ENCODE measurements around the gene SIGLECL1. TPM values are rescaled to one million over a fixed set of nuclear protein-coding genes. Genes with fewer than 3 reads are reported as not detected.
"Not testable (repeated sequence)": the region's sequence is repeated elsewhere in the genome, so short reads cannot be mapped to it uniquely, and the experiment has no call there.

SIGLECL1 gene
- not detected in 2 replicates for total RNA-seq

DNA sequence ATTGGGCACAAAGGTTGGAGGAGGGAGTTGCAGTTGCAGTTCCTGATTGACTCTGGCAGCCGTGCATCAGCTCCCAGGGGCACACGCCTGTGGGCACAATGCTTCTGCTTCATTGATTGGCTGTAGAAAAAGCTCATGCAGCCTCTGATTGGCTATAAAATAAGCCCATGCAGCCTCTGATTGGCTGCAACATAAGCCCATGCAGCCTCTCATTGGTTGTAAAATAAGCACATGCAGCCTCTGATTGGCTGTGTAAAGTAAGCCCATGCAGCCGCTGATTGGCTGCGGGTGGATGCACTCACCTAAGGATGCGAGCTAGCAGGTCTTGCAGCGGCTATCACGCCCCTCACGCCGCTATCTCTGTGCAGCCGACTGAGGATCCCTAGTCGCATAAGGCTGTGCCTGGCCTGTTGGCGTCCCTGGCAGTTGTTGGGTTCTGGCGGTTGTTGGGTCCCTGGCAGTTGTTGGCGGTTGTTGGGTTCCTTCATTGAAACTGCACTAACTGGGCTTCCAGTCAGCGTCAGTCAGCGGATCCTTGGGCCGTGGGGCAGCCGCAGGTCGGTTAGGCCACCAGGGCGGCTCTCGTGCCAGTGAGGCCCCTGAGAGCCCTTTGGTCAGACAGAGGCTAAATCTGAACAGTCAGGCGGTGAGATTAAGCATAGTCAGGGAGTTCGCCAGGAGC is at the start of gene SIGLECL1:
Gene SIGLECL1, plus strand, starts transcription at position 295 of the 682 bp plus-strand sequence. CDS start 12,993 bp downstream, outside the sequence.
- intact Hi-C loops (cut with micrococcal nuclease): no loop called here

- intact Hi-C loops (cut with micrococcal nuclease): no loop called here
Measured at GRCh38 chr19:51201712-51202111, 49.2 kb upstream of the SIGLECL1 start.

GRCh38 chr19:51203916-51204315 is 47.0 kb upstream of the SIGLECL1 start:
- intact Hi-C loops (cut with micrococcal nuclease): no loop called here

GRCh38 chr19:51204321-51204720 is 46.6 kb upstream of the SIGLECL1 start:
- intact Hi-C loops (cut with micrococcal nuclease): no loop called here

DNA sequence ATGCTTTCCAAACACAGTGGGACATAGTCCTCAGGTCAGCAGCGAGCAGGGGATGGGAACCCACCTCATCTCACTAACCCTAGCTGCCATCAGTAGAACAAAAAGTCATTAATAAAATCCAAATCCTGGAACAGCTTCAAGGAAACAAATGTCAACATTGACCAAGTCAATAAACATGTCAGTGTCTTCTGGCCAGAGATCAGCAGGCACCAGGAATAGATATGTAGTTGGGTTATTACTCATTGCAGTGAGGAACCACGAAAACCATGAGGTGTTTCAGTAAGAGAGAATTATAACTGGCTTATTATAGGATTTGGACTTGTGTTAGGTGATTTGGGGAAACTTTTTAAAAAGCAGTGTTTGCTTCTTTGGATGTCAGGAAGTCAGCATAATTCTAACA is 43.1 kb upstream of the SIGLECL1 start:
- intact Hi-C loops (cut with micrococcal nuclease): no loop called here

DNA sequence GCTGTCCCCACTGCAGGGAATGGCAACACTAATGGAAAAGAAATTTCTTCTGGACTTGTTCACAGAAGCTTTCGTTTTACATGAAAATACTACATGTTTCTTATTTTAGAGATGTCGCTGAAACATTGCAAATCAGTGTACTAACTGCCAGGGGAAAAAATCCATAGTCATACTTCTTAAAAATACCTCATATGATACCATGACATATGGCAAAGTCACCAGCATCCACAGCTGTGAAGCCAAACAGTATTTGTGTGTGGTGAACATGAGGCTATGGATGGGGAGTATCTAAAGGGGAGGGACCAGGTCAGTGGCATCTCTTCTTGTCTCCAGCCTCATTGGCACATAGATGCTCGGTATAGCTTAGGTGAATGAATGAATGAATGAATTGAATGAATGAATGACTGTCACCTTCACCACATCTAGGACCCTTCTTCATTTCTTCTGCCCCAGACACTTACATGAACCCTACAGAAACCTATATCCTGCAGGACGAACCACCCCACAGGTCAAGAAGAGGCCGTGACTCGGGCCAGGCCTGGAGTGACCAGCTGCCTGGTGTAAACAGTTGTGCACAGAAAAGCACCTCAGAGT is 40.6 kb upstream of the SIGLECL1 start:
- intact Hi-C loops (cut with micrococcal nuclease): no loop called here

DNA sequence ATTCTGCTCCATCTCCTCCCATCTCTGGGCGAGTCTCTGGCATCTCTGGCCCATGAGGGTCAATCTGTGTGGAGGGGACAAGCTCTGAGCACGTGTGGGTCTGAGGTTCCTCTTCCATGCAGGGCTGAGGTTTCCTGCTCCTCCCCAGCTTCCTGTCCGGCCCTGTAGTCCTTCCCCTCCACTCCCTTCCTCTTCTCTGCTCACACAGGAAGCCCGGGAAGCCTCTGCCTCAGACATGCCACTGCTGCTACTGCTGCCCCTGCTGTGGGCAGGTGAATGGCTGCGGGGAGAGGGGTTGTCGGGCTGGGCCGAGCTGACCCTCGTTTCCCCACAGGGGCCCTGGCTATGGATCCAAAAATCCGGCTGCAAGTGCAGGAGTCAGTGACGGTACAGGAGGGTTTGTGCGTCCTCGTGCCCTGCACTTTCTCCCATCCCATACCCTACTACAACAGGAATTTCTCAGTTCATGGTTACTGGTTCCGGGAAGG is 40.0 kb upstream of the SIGLECL1 start:
- intact Hi-C loops (cut with micrococcal nuclease): not testable (repeated sequence)

DNA sequence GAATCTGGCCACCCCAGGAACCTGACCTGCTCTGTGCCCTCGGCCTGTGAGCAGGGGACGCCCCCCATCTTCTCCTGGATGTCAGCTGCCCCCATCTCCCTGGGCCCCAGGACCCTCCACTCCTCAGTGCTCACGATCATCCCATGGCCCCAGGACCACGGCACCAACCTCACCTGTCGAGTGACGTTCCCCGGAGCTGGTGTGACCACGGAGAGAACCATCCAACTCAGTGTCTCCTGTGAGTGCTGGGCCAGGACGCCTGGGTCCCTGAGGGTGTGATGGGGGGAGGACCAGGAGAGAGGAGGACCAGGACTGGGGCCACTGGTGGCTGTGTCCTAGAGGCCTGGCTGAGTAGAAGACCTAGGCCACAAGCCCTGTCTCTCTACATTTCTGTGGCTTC is 39.0 kb upstream of the SIGLECL1 start:
- intact Hi-C loops (cut with micrococcal nuclease): no loop called here

DNA sequence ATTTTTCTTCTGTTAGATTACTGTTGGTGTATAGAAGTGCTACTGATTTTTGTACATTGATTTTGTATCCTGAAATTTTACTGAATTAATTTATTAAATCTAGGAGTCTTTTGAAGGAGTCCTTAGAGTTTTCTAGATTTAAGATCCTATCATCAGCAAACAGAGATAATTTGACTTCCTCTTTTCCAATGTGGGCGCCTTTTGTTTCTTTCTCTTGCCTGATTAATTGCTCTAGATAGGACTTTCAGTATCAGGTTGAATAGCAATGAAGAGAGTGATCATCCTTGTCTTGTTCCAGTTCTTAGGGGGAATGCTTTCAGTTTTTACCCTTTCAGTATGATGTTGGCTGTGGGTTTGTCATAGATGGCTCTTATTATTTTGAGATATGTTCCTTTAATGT is 31.6 kb upstream of the SIGLECL1 start:
- intact Hi-C loops (cut with micrococcal nuclease): no loop called here

DNA sequence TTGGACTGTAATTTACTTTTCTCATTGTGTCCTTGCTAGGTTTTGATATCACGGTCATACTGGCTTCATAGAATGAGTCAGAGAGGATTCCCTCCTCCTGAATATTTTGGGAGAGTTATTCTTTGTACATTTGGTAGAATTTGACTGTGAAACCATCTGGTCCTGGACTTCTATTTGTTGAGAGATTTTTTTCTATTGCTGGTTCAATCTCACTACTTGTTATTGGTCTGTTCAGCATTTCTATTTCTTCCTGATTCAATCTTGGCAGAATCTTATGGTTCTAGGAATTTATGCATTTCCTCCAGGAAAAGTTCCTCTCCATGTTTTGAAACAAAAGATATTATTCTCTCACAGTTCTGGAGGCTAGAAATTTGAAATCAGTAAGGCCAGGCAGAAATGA is 30.9 kb upstream of the SIGLECL1 start:
- intact Hi-C loops (cut with micrococcal nuclease): loop anchor here (5.0 kb wide), 1 partner anchor 37 kb away; no protein-coding TSS in a partner anchor

DNA sequence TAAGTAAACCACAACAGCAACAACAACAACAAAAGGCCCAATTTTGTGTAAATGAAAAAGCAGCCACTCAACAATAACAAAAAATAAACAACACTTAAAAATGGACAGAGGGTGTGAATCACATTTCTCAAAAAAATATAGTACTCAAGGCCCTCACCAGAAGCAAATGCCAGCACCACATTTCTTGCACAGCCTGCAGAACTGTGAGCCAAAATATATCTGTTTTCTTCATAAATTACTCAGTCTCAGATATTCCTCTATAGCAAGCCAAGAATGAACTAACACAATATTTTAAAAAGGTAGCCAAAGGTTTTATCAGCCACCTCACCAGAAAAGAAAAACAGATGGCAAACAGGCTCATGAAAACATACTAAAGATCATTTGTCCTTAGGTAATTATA is 29.9 kb upstream of the SIGLECL1 start:
- intact Hi-C loops (cut with micrococcal nuclease): loop anchor here (5.0 kb wide), 1 partner anchor 36 kb away; no protein-coding TSS in a partner anchor

- intact Hi-C loops (cut with micrococcal nuclease): loop anchor here (5.0 kb wide), 1 partner anchor 33 kb away; no protein-coding TSS in a partner anchor
Measured at GRCh38 chr19:51224163-51224641, 26.7 kb upstream of the SIGLECL1 start.

DNA sequence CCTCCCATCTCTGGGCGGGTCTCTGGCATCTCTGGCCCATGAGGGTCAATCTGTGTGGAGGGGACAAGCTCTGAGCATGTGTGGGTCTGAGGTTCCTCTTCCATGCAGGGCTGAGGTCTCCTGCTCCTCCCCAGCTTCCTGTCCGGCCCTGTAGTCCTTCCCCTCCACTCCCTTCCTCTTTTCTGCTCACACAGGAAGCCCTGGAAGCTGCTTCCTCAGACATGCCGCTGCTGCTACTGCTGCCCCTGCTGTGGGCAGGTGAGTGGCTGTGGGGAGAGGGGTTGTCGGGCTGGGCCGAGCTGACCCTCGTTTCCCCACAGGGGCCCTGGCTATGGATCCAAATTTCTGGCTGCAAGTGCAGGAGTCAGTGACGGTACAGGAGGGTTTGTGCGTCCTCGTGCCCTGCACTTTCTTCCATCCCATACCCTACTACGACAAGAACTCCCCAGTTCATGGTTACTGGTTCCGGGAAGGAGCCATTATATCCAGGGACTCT is 25.9 kb upstream of the SIGLECL1 start, which contains the start of gene CD33:
Gene CD33, plus strand, starts transcription at position 183 of the 496 bp plus-strand sequence. Its CDS starts 39 bp downstream, at position 222.
- intact Hi-C loops (cut with micrococcal nuclease): loop anchor here (5.0 kb wide), 1 partner anchor 32 kb away; no protein-coding TSS in a partner anchor

DNA sequence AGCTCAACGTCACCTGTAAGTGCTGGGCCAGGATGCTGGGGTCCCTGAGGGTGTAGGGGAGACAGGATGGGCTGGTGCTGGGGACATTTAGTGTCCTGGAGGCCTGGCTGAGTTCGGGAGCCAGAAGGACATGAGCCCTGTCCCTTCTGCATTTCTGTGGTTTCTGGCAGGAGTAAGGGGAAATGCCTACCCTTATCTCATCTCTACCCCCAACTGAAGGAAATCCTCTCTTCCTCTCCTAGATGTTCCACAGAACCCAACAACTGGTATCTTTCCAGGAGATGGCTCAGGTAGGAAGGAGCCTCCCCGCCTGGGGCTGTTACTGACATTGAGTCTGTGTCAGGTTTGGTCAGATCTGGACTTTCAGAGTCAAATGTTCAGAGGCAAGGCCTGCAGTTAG is 24.8 kb upstream of the SIGLECL1 start:
- intact Hi-C loops (cut with micrococcal nuclease): no loop called here

DNA sequence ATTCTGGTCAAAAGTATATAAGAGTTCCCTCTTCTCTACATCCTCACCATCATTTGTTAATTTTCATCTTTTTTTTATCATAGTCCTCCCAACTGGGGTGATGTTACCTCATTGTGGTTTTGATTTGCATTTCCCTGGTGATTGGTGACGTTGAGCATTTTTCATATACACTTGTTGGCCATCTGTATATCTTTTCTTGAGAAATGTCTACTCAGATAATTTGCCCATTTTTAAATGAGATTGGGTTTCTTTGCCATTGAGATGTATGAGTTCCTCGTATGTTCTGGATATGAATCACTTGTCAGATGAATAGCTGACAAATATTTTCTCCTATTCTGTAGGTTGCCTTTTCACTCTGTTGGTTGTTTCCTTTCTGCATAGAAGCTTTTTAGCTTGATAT is 23.6 kb upstream of the SIGLECL1 start:
- intact Hi-C loops (cut with micrococcal nuclease): no loop called here

DNA sequence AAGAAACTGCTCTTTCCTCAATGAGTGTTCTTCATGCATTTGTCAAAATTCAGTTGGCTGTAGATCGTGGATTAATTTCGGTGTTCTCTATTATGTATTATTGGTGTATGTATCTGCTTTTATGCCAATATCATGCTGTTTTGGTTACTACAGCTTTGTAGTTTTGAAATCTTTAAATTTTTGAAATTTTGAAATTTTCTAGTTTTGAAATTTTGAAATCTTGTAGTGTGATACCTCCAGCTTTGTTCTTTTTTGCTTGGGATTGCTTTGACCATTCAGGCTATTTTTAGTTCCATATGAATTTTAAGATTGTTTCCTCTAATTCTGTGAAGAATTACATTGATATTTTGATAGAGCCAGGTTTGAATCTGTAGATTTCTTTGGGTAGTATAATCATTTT is 22.9 kb upstream of the SIGLECL1 start:
- intact Hi-C loops (cut with micrococcal nuclease): no loop called here

DNA sequence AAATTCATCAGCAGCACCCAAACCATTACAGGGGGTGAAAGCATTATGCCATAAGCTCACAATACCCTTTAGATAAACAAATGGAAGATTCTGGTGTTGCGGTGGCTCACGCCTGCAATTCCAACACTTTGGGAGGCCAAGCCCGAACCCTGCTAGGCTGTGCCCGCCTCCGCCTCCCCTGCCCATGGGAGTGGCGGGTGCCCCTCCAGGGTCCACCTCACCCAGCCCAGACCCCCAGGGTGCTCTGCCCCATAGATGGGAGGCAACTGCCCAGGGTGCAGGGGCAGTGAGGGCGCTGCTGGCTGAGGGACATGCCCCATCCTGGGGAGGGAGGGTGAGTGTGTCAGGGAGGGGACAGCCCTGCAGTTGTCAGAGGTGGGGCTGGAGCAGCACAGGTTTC is 10.0 kb upstream of the SIGLECL1 start:
- intact Hi-C loops (cut with micrococcal nuclease): no loop called here

DNA sequence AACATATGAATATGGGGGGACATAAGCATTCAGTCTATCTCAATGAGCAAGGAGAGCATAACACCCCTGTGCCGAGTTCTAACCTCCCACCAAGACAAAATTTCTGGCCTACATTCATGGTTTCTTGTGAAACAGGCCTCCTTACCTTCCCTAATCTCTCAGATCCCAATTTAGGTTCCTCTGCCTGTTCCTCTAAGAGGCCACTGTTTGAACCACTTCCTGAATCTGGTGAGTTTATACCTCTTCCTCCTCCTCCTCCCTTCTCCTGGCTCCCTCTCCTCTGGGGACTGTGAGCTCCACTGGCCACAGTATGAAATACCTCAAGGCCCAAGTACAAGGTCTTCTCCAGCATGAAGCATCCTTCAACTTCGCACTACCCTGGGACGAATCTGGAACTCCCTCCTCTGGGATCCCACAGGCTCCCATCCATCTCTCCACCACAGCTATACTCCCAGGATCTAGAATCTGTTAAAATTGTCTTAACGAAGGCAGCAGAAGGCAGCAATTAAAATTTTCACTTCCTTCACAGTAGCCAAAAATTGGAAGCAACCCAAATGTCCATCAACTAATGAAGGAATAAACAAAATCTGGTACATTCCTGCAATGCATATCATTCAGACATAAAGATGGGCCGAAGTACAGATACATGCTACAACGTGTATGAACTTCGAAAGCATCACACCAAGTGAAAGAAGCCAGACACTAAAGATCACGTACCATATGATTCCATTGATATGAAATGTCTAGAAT is 7.8 kb upstream of the SIGLECL1 start:
- intact Hi-C loops (cut with micrococcal nuclease): no loop called here

GRCh38 chr19:51246164-51246552 is 4.7 kb upstream of the SIGLECL1 start:
- intact Hi-C loops (cut with micrococcal nuclease): no loop called here

- intact Hi-C loops (cut with micrococcal nuclease): no loop called here
Measured at GRCh38 chr19:51247972-51248590, 2.8 kb upstream of the SIGLECL1 start.

- intact Hi-C loops (cut with micrococcal nuclease): no loop called here
Measured at GRCh38 chr19:51251468-51251820, 564 bp downstream of the SIGLECL1 start.
